GM12801 (cell line): Measurements from ENCODE around the gene ALDH3B2.

Source experiments
- TF ChIP-seq, protein P1 (sequence below): IDR thresholded peaks from one replicate; pipeline ENCODE4 v1.5.1; 2011; ENCODE audit warnings: control low read depth; ENCODE audit not compliant: insufficient read length; ENCODE audit errors: extremely low read depth

Gene ALDH3B2

GRCh38 chr11:67674442-67674871, at the start of gene ALDH3B2:
TSS of gene ALDH3B2 (minus strand) at chr11:67674623. CDS start at chr11:67666935, 7,688 bp downstream.
- TF ChIP-seq, protein P1, sequence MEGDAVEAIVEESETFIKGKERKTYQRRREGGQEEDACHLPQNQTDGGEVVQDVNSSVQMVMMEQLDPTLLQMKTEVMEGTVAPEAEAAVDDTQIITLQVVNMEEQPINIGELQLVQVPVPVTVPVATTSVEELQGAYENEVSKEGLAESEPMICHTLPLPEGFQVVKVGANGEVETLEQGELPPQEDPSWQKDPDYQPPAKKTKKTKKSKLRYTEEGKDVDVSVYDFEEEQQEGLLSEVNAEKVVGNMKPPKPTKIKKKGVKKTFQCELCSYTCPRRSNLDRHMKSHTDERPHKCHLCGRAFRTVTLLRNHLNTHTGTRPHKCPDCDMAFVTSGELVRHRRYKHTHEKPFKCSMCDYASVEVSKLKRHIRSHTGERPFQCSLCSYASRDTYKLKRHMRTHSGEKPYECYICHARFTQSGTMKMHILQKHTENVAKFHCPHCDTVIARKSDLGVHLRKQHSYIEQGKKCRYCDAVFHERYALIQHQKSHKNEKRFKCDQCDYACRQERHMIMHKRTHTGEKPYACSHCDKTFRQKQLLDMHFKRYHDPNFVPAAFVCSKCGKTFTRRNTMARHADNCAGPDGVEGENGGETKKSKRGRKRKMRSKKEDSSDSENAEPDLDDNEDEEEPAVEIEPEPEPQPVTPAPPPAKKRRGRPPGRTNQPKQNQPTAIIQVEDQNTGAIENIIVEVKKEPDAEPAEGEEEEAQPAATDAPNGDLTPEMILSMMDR = no peak

GRCh38 chr11:67705264-67705663, 30.8 kb upstream of the ALDH3B2 start:
- TF ChIP-seq, protein P1 = no peak

- TF ChIP-seq, protein P1 = no peak
These were observed 30.1 kb upstream of the ALDH3B2 start for GRCh38 chr11:67704524-67704923.

GRCh38 chr11:67700548-67701262, 26.3 kb upstream of the ALDH3B2 start:
- TF ChIP-seq, protein P1 = no peak

DNA sequence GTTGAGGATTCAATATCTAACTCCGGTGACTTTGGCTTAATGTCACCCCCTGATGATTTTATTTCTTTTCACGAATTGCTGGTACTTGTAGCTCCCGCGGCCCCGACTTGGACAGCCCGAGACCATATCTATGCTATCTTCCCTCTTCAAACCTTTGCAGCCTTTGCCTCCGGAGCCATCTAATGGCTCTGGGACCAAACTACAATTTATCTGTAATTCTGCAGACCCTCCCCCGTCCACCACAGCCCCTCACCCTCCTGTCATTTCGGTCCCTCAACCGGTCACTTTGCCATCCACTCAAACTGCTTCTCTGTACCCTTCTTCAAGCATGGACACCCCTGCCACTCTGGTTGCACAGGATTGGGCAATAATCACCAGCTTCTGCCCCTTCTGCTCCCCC, 25.7 kb upstream of the ALDH3B2 start:
- TF ChIP-seq, protein P1 = no peak

DNA sequence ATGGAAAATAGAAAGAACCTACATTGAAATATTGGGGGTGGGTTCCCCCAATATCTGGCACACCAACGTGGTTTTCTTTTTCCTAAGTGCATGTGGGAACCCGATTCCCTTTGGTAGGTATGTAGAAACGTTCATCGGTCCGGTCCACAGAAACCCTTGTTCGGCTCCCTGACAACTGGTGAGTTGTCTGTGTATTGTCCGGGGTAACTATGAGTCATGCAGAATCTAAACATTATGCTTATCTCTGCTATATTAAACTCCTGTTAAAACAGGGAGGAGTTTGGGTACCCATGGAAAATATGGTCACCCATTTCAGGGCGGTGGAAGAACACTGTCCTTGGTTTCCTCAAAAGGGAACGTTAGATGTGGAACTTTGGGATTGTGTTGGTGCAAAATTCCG, 25.1 kb upstream of the ALDH3B2 start:
- TF ChIP-seq, protein P1 = no peak

DNA sequence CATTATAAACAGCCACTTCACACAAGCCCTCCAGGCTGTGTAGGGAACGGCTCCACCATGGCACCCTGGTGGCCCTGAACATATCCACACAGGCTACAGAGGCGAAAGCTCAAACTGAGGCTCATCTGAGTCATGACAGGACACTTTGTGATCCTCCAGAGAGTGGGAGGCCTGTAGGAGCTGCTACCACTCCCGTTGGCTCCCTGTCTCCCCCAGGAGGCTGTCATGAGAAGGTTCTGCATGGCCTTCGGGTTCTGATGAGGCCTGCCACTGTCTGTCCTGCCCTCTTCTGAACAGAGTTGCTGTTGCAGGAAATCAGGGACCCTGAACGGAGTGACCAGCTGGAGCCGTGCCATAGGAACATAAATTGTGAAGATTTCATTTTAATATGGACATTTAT, 23.8 kb upstream of the ALDH3B2 start:
- TF ChIP-seq, protein P1 = no peak
